Endothelial cell of umbilical vein (primary cell): ENCODE data around the gene CROCC. TPM values are rescaled to one million over a fixed set of nuclear protein-coding genes. Genes with fewer than 3 reads are reported as not detected.
A peak's percentile ranks its signal among the peaks of the same experiment; 100 is the strongest.
"Not testable (repeated sequence)": the region's sequence is repeated elsewhere in the genome, so short reads cannot be mapped to it uniquely, and the experiment has no call there.

Experiments used
- BruUV-seq: library from RNA; stranded (reverse); fragments of 400-500 nt; replicated peaks from 2 replicates; lab custom pipeline; 2021; lab: Mats Ljungman, UMichigan
- CTCF ChIA-PET: fragments of 300-600, 350-600 bp; sonication (Branson Sonifier 250); formaldehyde crosslinking; loops from one replicate; lab custom pipeline; 2021; ENCODE audit warnings: antibody characterized with exemption, inconsistent platforms; lab: Charles Lee
- POLR2A ChIA-PET: fragments of 300-600, 350-600 bp; sonication (Branson Sonifier 250); formaldehyde crosslinking; loops from one replicate; lab custom pipeline; 2021; ENCODE audit warnings: antibody characterized with exemption, inconsistent platforms; lab: Charles Lee
- DNase-seq: peaks from one replicate; pipeline ENCODE4 v3.0.0-alpha.2; 2011; ENCODE audit warnings: low read depth, low spot score
- FAIRE-seq: peaks from 2 replicates; lab custom pipeline; 2011; peaks lifted over from hg19 to GRCh38; lab: Jason Lieb, UNC
- H2AFZ ChIP-seq: 2 replicates; pipeline ENCODE4 v1.6.0; 2012; ENCODE audit warnings: low read depth, low read length, control low read depth, inconsistent platforms
- H3K27ac ChIP-seq: 2 replicates; pipeline ENCODE4 v1.5.1; 2011; ENCODE audit warnings: low read depth, mild to moderate bottlenecking, control low read depth, low read length, moderate library complexity; ENCODE audit not compliant: insufficient read depth
- H3K27me3 ChIP-seq, 2 experiments: 2 replicates each; pipeline versions ENCODE4 v1.6.0 to v1.6.1; 2011; ENCODE audit warnings: low read length in 2 of 2, mixed read lengths in 1 of 2; ENCODE audit not compliant: control insufficient read depth in 2 of 2, insufficient read depth in 2 of 2
- H3K36me3 ChIP-seq, 2 experiments: 2 replicates in 1 of 2; 3 replicates in 1 of 2; pipeline ENCODE4 v1.5.1; 2011; ENCODE audit warnings: low read length in 2 of 2, mild to moderate bottlenecking in 1 of 2, moderate library complexity in 1 of 2; ENCODE audit not compliant: control insufficient read depth in 2 of 2, insufficient read depth in 2 of 2; ENCODE audit errors: extremely low read depth in 1 of 2
- H3K4me1 ChIP-seq: 3 replicates; pipeline ENCODE4 v1.5.1; 2011; ENCODE audit warnings: mild to moderate bottlenecking, low read length; ENCODE audit not compliant: control insufficient read depth, insufficient read depth; ENCODE audit errors: extremely low read depth
- H3K4me2 ChIP-seq: 2 replicates; pipeline ENCODE4 v1.6.1; 2011; ENCODE audit warnings: low read length, control low read depth, mixed read lengths; ENCODE audit not compliant: insufficient read depth
- H3K4me3 ChIP-seq, 3 experiments: fragments of 200-600 bp in 1 of 3; sonication (generic), shearing (Covaris generic) in 1 of 3; replicated peaks in 1 of 3; 2 replicates each; pipeline ENCODE4 v1.5.1; 2011 to 2016; ENCODE audit warnings: control low read depth in 3 of 3, low read length in 3 of 3, mild to moderate bottlenecking in 2 of 3, inconsistent platforms in 1 of 3, low read depth in 1 of 3, moderate library complexity in 1 of 3; ENCODE audit not compliant: insufficient read depth in 1 of 3
- H3K79me2 ChIP-seq: 2 replicates; pipeline ENCODE4 v1.6.0; 2012; ENCODE audit warnings: low read length, inconsistent platforms; ENCODE audit not compliant: control insufficient read depth, insufficient read depth
- H3K9ac ChIP-seq: replicated peaks from 2 replicates; pipeline ENCODE3; 2011; ENCODE audit warnings: low read length, control low read depth; ENCODE audit not compliant: insufficient read depth; ENCODE audit errors: extremely low read depth
- H3K9me1 ChIP-seq: replicated peaks from 3 replicates; pipeline ENCODE4 v1.6.0; 2011; ENCODE audit warnings: mild to moderate bottlenecking, low read length; ENCODE audit not compliant: control insufficient read depth, insufficient read depth; ENCODE audit errors: extremely low read depth
- H3K9me3 ChIP-seq: replicated peaks from 2 replicates; pipeline ENCODE4 v1.5.1; 2012; ENCODE audit warnings: low read length, inconsistent platforms; ENCODE audit not compliant: control insufficient read depth, insufficient read depth
- H4K20me1 ChIP-seq: replicated peaks from 2 replicates; pipeline ENCODE3; 2011; ENCODE audit warnings: mild to moderate bottlenecking, low read length; ENCODE audit not compliant: control insufficient read depth, insufficient read depth; ENCODE audit errors: extremely low read depth
- CTCF ChIP-seq, 2 donors: IDR thresholded peaks; 1 replicate in 1 of 2; 2 replicates in 1 of 2; pipeline ENCODE4 v1.5.1; 2011; ENCODE audit warnings: low read length in 2 of 2, mild to moderate bottlenecking in 2 of 2, moderate library complexity in 2 of 2, control low read depth in 1 of 2, inconsistent platforms in 1 of 2, low read depth in 1 of 2; ENCODE audit not compliant: insufficient read depth in 1 of 2; ENCODE audit errors: extremely low read depth in 1 of 2
- JUN ChIP-seq: IDR thresholded peaks from 2 replicates; pipeline ENCODE4 v1.6.1; 2011; ENCODE audit warnings: borderline replicate concordance, low read depth; ENCODE audit not compliant: insufficient read length, insufficient read depth
- MAX ChIP-seq: IDR thresholded peaks from 2 replicates; pipeline ENCODE4 v1.6.1; 2011; ENCODE audit not compliant: insufficient read depth, insufficient read length
- POLR2A ChIP-seq: IDR thresholded peaks from 2 replicates; pipeline ENCODE4 v1.6.1; 2012; ENCODE audit warnings: low read depth, mild to moderate bottlenecking, control low read depth, low read length
- POLR2AphosphoS5 ChIP-seq: IDR thresholded peaks from 2 replicates; pipeline ENCODE4 v1.6.1; 2012; ENCODE audit warnings: low read depth, mild to moderate bottlenecking, control low read depth, low read length, moderate library complexity; ENCODE audit not compliant: insufficient read depth
- dilution Hi-C: fragments of 300-500 bp; cut with MboI; formaldehyde crosslinking; loops from one replicate; pipeline ENCODE4 v1.15.0; 2019; ENCODE audit warnings: low sequenced_read_pairs; ENCODE audit not compliant: extremely low pct_ligation_motif_present
- intact Hi-C: fragments of 100-400 bp; cut with micrococcal nuclease; formaldehyde crosslinking; loops from one replicate; pipeline ENCODE4 v1.10.0; 2022
- polyA plus RNA-seq, 4 experiments: library from polyadenylated mRNA; depleted of rRNA in 3 of 4; stranded (reverse) in 3 of 4; unstranded in 1 of 4; fragments of >200 nt; gene quantifications; 2 replicates each; pipeline versions ENCODE4 v1.2.1 to v1.2.3, GENCODE V29; 2011 to 2012; ENCODE audit warnings: missing spikeins in 1 of 4
- total RNA-seq: library from RNA; stranded (reverse); gene quantifications from 2 replicates; pipeline ENCODE4 v1.2.3, GENCODE V29; 2021

The CROCC gene
- total and polyA plus RNA-seq, 2 donors (not counting 3 experiments of a cell fraction or from before 2014, with no cell fraction given), result 18.3 to 35.5 TPM

GRCh38 chr1:16913833-16914662 is 7.7 kb upstream of the CROCC start:
- TF ChIP-seq CTCF (IDR thresholded peaks at IDR 0.05; ENCODE audit: extremely low read depth in 1 of 2, insufficient read depth in 1 of 2, low read depth in 1 of 2, low read length in 2 of 2), result peak in 1 of 2 donors; percentile 27
- TF ChIP-seq POLR2A, result peak; percentile 87
- TF ChIP-seq POLR2AphosphoS5, result peak; percentile 89
- TF ChIP-seq MAX, result peak; percentile 78
- TF ChIP-seq JUN, result no peak
- dilution Hi-C loops, result no loop called here
- H3K4me1 ChIP-seq, result peaks cover 3% of the 10 kb centered on the region
- no peaks in the 10 kb centered on the region for H3K36me3 ChIP-seq
- no peak overlapping the region for H3K27ac ChIP-seq
- ChIA-PET CTCF (interaction anchor here (1.3 kb wide), 1 partner anchor 10 kb away, joined by 3 read pairs; no protein-coding TSS in a partner anchor), POLR2A (no interaction called here)
- H2AFZ ChIP-seq, result peak overlapping the region; percentile 94
- no peaks in the 10 kb centered on the region for H3K9me3 ChIP-seq
- H3K9ac ChIP-seq, result peak overlapping the region; percentile 53
- no peaks in the 10 kb centered on the region for H3K27me3 ChIP-seq
- no peaks in the 10 kb centered on the region for H3K9me1 ChIP-seq
- FAIRE-seq (peak; percentile 92), DNase-seq (peak; percentile 99)
- H4K20me1 ChIP-seq, result no peaks in the 10 kb centered on the region
- peak overlapping the region; percentile 47 to 65 (median 57) for H3K4me3 ChIP-seq
- no peaks in the 10 kb centered on the region for H3K79me2 ChIP-seq
- intact Hi-C loops, result loop anchor here (5.0 kb wide), 1 partner anchor 138 kb away; the partner anchor contains the start of gene SDHB
- peak overlapping the region; percentile 64 for H3K4me2 ChIP-seq
- no TSS peak for BruUV-seq

- H3K9ac ChIP-seq, H3K36me3 ChIP-seq, H3K9me1 ChIP-seq, dilution Hi-C loops, H3K9me3 ChIP-seq, H4K20me1 ChIP-seq, H3K79me2 ChIP-seq, H3K27ac ChIP-seq, H3K4me1 ChIP-seq, H3K27me3 ChIP-seq, H2AFZ ChIP-seq, BruUV-seq, DNase-seq: not testable (repeated sequence)
- Histone ChIP-seq H3K4me3 (peak overlapping the region in 1 of 3 experiments; percentile 65), H3K4me2 (peak overlapping the region; percentile 40)
- ChIA-PET POLR2A (interaction anchor here (0.8 kb wide), 1 partner anchor 10 kb away, joined by 5 read pairs; no protein-coding TSS in a partner anchor), CTCF (interaction anchor here (0.8 to 1.3 kb wide), 7 partner anchors 12 to 303 kb away, joined by 3 to 5 read pairs (median 3); no protein-coding TSS in a partner anchor)
- intact Hi-C loops, result loop anchor here (5.0 kb wide), 1 partner anchor 137 kb away; the partner anchor contains the start of gene SDHB
- FAIRE-seq, result peak; percentile 33
Observed at GRCh38 chr1:16914928-16915626, 6.7 kb upstream of the CROCC start.
